NB4 (cell line): Measurements from ENCODE around the gene SPSB4.

ENCODE experiments used
- MYC ChIP-seq: IDR thresholded peaks from 2 replicates; pipeline ENCODE4 v1.6.1; 2011; ENCODE audit warnings: low read depth, low read length
- POLR2A ChIP-seq: IDR thresholded peaks from 2 replicates; pipeline ENCODE4 v1.6.1; 2011; ENCODE audit warnings: mild to moderate bottlenecking; ENCODE audit not compliant: insufficient read length; ENCODE audit errors: extremely low read depth
- TF ChIP-seq, protein P1 (sequence below): IDR thresholded peaks from one replicate; pipeline ENCODE4 v1.5.1; 2012; ENCODE audit warnings: low read depth, low read length

DNA sequence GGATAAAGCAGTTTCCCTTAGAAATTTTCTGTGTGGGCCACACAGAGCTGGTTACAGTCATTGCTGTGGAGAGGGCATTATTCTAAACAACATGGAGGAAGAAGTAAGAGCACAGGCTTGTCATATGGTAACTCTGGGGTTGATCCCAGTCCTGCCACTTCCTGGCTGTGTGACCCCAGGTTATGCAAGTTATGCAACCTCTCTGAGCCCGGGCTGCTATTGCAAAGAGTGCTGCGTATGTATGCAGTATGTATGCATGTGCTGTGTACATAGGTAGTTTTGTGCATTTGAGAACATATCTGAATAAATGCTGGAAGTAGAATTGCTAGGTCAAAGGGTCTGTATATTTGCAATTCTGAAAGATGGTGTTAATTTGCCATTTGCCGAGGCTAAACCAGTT lies 9.2 kb downstream of the SPSB4 start:
- TF ChIP-seq, protein P1, sequence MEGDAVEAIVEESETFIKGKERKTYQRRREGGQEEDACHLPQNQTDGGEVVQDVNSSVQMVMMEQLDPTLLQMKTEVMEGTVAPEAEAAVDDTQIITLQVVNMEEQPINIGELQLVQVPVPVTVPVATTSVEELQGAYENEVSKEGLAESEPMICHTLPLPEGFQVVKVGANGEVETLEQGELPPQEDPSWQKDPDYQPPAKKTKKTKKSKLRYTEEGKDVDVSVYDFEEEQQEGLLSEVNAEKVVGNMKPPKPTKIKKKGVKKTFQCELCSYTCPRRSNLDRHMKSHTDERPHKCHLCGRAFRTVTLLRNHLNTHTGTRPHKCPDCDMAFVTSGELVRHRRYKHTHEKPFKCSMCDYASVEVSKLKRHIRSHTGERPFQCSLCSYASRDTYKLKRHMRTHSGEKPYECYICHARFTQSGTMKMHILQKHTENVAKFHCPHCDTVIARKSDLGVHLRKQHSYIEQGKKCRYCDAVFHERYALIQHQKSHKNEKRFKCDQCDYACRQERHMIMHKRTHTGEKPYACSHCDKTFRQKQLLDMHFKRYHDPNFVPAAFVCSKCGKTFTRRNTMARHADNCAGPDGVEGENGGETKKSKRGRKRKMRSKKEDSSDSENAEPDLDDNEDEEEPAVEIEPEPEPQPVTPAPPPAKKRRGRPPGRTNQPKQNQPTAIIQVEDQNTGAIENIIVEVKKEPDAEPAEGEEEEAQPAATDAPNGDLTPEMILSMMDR: no peak
- TF ChIP-seq POLR2A: no peak
- no peak for TF ChIP-seq MYC
